OCI-LY7 (cell line): Measurements from ENCODE around the gene WIPF2. TPM values are rescaled to one million over a fixed set of nuclear protein-coding genes. Genes with fewer than 3 reads are reported as not detected.

Experiments used
- BruUV-seq: library from RNA; stranded (reverse); fragments of 400-500 nt; replicated peaks from 2 replicates; lab custom pipeline; 2021; lab: Mats Ljungman, UMichigan
- CTCF ChIA-PET: fragments of 300-600 bp; sonication (Branson Sonifier 250); formaldehyde crosslinking; loops from one replicate; lab custom pipeline; 2022; ENCODE audit warnings: antibody characterized with exemption; ENCODE audit not compliant: unreplicated experiment; lab: Charles Lee
- POLR2A ChIA-PET: fragments of 300-600 bp; sonication (Branson Sonifier 250); formaldehyde crosslinking; loops from one replicate; lab custom pipeline; 2022; ENCODE audit warnings: antibody characterized with exemption; lab: Charles Lee
- DNase-seq: peaks from one replicate; pipeline ENCODE4 v3.0.0-alpha.2; 2015; ENCODE audit warnings: low spot score
- H2AFZ ChIP-seq: fragments of 200-600 bp; sonication (generic), shearing (Covaris generic); 2 replicates; pipeline ENCODE4 v1.6.1; 2014; ENCODE audit warnings: mild to moderate bottlenecking, antibody characterized with exemption, low read length, moderate library complexity
- H3K27ac ChIP-seq: fragments of 200-600 bp; sonication (generic); 2 replicates; pipeline ENCODE4 v1.5.1; 2014; ENCODE audit warnings: mixed run types, low read depth, mild to moderate bottlenecking, moderate library complexity, low read length, inconsistent platforms; ENCODE audit not compliant: poor library complexity, severe bottlenecking
- H3K36me3 ChIP-seq: fragments of 200-600 bp; sonication (generic); 2 replicates; pipeline ENCODE4 v1.6.1; 2014; ENCODE audit warnings: mild to moderate bottlenecking, antibody characterized with exemption, low read length, moderate library complexity, mixed read lengths; ENCODE audit not compliant: insufficient read depth
- H3K4me1 ChIP-seq: fragments of 200-600 bp; sonication (generic); 2 replicates; pipeline ENCODE4 v1.5.1; 2014; ENCODE audit warnings: mild to moderate bottlenecking, low read length; ENCODE audit not compliant: insufficient read depth, poor library complexity, severe bottlenecking
- H3K4me2 ChIP-seq: fragments of 200-600 bp; sonication (generic); 2 replicates; pipeline ENCODE4 v1.6.1; 2014; ENCODE audit warnings: mild to moderate bottlenecking, low read length
- H3K4me3 ChIP-seq: fragments of 200-600 bp; sonication (generic); 2 replicates; pipeline ENCODE4 v1.5.1; 2014; ENCODE audit warnings: mild to moderate bottlenecking, low read depth, low read length; ENCODE audit not compliant: poor library complexity, severe bottlenecking
- H3K79me2 ChIP-seq: fragments of 200-600 bp; sonication (generic); 2 replicates; pipeline ENCODE4 v1.6.1; 2016; ENCODE audit warnings: low read depth, mild to moderate bottlenecking, low read length, moderate library complexity, mixed read lengths; ENCODE audit not compliant: insufficient read depth
- H3K9me2 ChIP-seq: fragments of 200-600 bp; sonication (generic); 2 replicates; pipeline ENCODE4 v1.6.1; 2016; ENCODE audit warnings: mild to moderate bottlenecking, low read length, mixed read lengths; ENCODE audit not compliant: insufficient read depth
- H3K9me3 ChIP-seq: fragments of 200-600 bp; sonication (generic); 2 replicates; pipeline ENCODE4 v1.6.1; 2014; ENCODE audit warnings: mild to moderate bottlenecking, mixed run types, low read length, mixed read lengths
- H4K20me1 ChIP-seq: fragments of 200-600 bp; sonication (generic); 2 replicates; pipeline ENCODE4 v1.6.1; 2014; ENCODE audit warnings: mild to moderate bottlenecking, antibody characterized with exemption, low read length, moderate library complexity, mixed read lengths; ENCODE audit not compliant: insufficient read depth
- CTCF ChIP-seq: fragments of 200-600 bp; sonication (generic); conservative IDR thresholded peaks from 2 replicates; pipeline ENCODE4 v1.5.1; 2014; ENCODE audit warnings: mild to moderate bottlenecking, antibody characterized with exemption, low read length, moderate library complexity, mixed read lengths
- EZH2phosphoT487 ChIP-seq: fragments of 200-600 bp; sonication (generic); IDR thresholded peaks from 2 replicates; pipeline ENCODE4 v1.6.1; 2018; ENCODE audit warnings: low read depth, borderline replicate concordance, mild to moderate bottlenecking, mixed run types, antibody characterized with exemption, low read length, moderate library complexity, mixed read lengths
- intact Hi-C: fragments of 100-400 bp; cut with micrococcal nuclease; formaldehyde crosslinking; loops from one replicate; pipeline ENCODE4 v1.10.0; 2022; ENCODE audit not compliant: unreplicated experiment
- microRNA-seq: library from miRNA; unstranded; fragments of <30 nt; microRNA quantifications from one replicate; pipeline ENCODE4 v1.2.0, GENCODE V29; 2022; ENCODE audit warnings: borderline replicate concordance
- small RNA-seq: library from RNA; depleted of rRNA; stranded (forward); fragments of <200 nt; gene quantifications from one replicate; pipeline ENCODE3, GENCODE V24; 2014
- total RNA-seq, 2 experiments: library from RNA; depleted of rRNA in 1 of 2; stranded (reverse); fragments of >200 nt in 1 of 2; shearing (Covaris generic) in 1 of 2; gene quantifications; 2 replicates each; pipeline ENCODE4 v1.2.3, GENCODE V29; 2014 to 2022

The WIPF2 gene
- total RNA-seq, 2 experiments from 2014 or later: 4.7 to 20.3 TPM

DNA sequence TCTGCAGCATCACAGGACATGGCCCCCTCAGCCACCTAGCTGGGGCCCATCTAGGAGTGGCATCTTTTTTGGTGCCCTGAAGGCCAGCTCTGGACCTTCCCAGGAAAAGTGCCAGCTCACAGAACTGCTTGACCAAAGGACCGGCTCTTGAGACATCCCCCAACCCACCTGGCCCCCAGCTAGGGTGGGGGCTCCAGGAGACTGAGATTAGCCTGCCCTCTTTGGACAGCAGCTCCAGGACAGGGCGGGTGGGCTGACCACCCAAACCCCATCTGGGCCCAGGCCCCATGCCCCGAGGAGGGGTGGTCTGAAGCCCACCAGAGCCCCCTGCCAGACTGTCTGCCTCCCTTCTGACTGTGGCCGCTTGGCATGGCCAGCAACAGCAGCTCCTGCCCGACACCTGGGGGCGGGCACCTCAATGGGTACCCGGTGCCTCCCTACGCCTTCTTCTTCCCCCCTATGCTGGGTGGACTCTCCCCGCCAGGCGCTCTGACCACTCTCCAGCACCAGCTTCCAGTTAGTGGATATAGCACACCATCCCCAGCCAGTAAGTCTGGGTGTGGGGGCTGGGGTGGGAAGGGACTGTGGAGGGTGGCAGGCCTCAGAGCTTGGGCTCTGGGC, 111.9 kb downstream of the WIPF2 start:
- H3K9me2 ChIP-seq: no peaks in the 10 kb centered on the region
- intact Hi-C loops: no loop called here
- no peak overlapping the region for H3K4me2 ChIP-seq
- TF ChIP-seq EZH2phosphoT487 (no peak), CTCF (no peak)
- no TSS peak for BruUV-seq
- no peaks in the 10 kb centered on the region for H3K9me3 ChIP-seq
- no peaks in the 10 kb centered on the region for H3K36me3 ChIP-seq
- H3K27ac ChIP-seq: no peak overlapping the region
- peaks cover 29% of the 10 kb centered on the region for H3K4me1 ChIP-seq
- DNase-seq: no peak
- ChIA-PET POLR2A (no interaction called here), CTCF (no interaction called here)
- H4K20me1 ChIP-seq: peaks cover 7% of the 10 kb centered on the region; the same call in 1 of the 2 replicates
- no peaks in the 10 kb centered on the region for H3K79me2 ChIP-seq
- no peak overlapping the region for H2AFZ ChIP-seq
- no peak overlapping the region for H3K4me3 ChIP-seq

DNA sequence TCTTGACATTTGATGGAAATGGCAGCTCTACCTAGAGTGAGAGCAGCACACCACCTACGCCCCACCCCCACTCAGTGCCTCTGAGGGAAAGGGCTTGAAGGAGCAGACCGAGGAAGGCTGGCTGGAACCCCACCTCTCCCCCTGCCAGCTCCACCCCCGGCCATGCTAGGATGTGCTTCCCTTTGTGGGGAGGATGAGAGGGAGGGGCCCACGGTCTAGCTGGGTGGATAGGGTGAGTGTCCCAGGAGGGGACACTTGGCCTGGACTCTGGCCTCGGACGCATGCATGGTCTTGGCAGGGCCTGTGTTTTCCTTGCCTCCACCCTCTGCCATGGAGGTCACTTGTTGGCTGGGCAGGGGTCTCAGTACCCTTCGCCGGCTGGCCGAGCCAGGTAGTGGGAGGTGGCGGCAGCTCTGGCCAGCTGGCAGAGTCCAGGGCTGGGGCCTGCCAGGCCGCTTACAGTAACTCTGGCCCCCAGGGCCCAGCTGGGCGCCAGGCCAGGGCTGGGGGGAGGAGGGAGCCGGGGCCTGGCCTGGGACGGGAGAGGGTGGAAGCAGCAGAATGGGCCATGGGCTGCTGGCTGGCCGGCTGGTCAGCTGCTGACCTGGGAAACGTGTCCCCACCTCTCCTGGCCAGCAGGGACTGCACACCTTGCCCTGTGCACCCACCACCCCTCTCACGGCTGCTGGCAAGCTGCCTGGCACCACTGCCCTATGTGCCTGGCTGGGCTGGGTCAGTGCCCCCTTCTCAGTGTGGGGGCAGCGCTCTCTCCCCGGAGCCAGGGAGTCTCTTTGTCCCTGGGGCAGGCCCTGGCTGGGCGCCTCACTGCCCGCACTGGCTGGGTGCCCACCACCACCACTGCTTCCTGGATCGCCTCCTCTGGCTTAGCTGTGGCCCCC, 112.9 kb downstream of the WIPF2 start:
- ChIA-PET CTCF (no interaction called here), POLR2A (no interaction called here)
- no peak for DNase-seq
- no peaks in the 10 kb centered on the region for H3K79me2 ChIP-seq
- no peaks in the 10 kb centered on the region for H3K36me3 ChIP-seq
- H3K9me2 ChIP-seq: no peaks in the 10 kb centered on the region
- no peaks in the 10 kb centered on the region for H3K9me3 ChIP-seq
- H3K27ac ChIP-seq: no peak overlapping the region
- no peak overlapping the region for H2AFZ ChIP-seq
- no TSS peak for BruUV-seq
- no peaks in the 10 kb centered on the region for H4K20me1 ChIP-seq
- H3K4me1 ChIP-seq: peaks cover 18% of the 10 kb centered on the region
- H3K4me2 ChIP-seq: no peak overlapping the region
- intact Hi-C loops: no loop called here
- TF ChIP-seq CTCF: no peak
- no peak for TF ChIP-seq EZH2phosphoT487
- no peak overlapping the region for H3K4me3 ChIP-seq

Small RNA genes within 50 kb of the gene (microRNA-seq; reads per million reads assigned to microRNA genes)
- not detected for gene MIR6867

Small RNA genes within 50 kb of the gene (small RNA-seq; reads per million reads assigned to genes)
- not detected for gene MIR6867

Other genes starting within 250 kb of the WIPF2 start
- 149 and 150 TPM in 2 replicates for gene PSMD3, start 238.5 kb upstream of the WIPF2 start, total RNA-seq (2014; rRNA removed; shearing (Covaris generic))
- gene PSMD3, start 238.5 kb upstream of the WIPF2 start, total RNA-seq (2022): 140 and 150 TPM in 2 replicates
- gene CSF3, start 203.9 kb upstream of the WIPF2 start, total RNA-seq (2014; rRNA removed; shearing (Covaris generic)): not detected in 2 replicates
- not detected in 2 replicates for gene CSF3, start 203.9 kb upstream of the WIPF2 start, total RNA-seq (2022)
- 36.3 and 65.9 TPM in 2 replicates for gene MED24, start 164.9 kb upstream of the WIPF2 start, total RNA-seq (2014; rRNA removed; shearing (Covaris generic))
- 103 and 112 TPM in 2 replicates for gene MED24, start 164.9 kb upstream of the WIPF2 start, total RNA-seq (2022)
- gene THRA, start 156.3 kb upstream of the WIPF2 start, total RNA-seq (2014; rRNA removed; shearing (Covaris generic)): 5.4 and 9.3 TPM in 2 replicates
- gene THRA, start 156.3 kb upstream of the WIPF2 start, total RNA-seq (2022): 3.9 and 5.1 TPM in 2 replicates
- gene NR1D1, start 118.7 kb upstream of the WIPF2 start, total RNA-seq (2014; rRNA removed; shearing (Covaris generic)): 1.7 and 2.3 TPM in 2 replicates
- gene NR1D1, start 118.7 kb upstream of the WIPF2 start, total RNA-seq (2022): 7.0 and 8.7 TPM in 2 replicates
- 67.2 and 95.4 TPM in 2 replicates for gene MSL1, start 97.3 kb upstream of the WIPF2 start, total RNA-seq (2014; rRNA removed; shearing (Covaris generic))
- gene MSL1, start 97.3 kb upstream of the WIPF2 start, total RNA-seq (2022): 96.0 and 97.2 TPM in 2 replicates
- 42.6 and 46.9 TPM in 2 replicates for gene CASC3, start 78.8 kb upstream of the WIPF2 start, total RNA-seq (2014; rRNA removed; shearing (Covaris generic))
- 100 and 117 TPM in 2 replicates for gene CASC3, start 78.8 kb upstream of the WIPF2 start, total RNA-seq (2022)
- 2.1 and 4.9 TPM in 2 replicates for gene RAPGEFL1, start 41.8 kb upstream of the WIPF2 start, total RNA-seq (2014; rRNA removed; shearing (Covaris generic))
- 5.2 and 5.8 TPM in 2 replicates for gene RAPGEFL1, start 41.8 kb upstream of the WIPF2 start, total RNA-seq (2022)
- gene CDC6, start 68.6 kb downstream of the WIPF2 start, total RNA-seq (2014; rRNA removed; shearing (Covaris generic)): 72.3 and 75.2 TPM in 2 replicates
- gene CDC6, start 68.6 kb downstream of the WIPF2 start, total RNA-seq (2022): 132 and 156 TPM in 2 replicates
- gene RARA, start 89.9 kb downstream of the WIPF2 start, total RNA-seq (2014; rRNA removed; shearing (Covaris generic)): 3.1 and 5.7 TPM in 2 replicates
- 8.0 and 8.6 TPM in 2 replicates for gene RARA, start 89.9 kb downstream of the WIPF2 start, total RNA-seq (2022)
- gene GJD3, start 145.4 kb downstream of the WIPF2 start, total RNA-seq (2014; rRNA removed; shearing (Covaris generic)): not detected in 2 replicates
- not detected in 2 replicates for gene GJD3, start 145.4 kb downstream of the WIPF2 start, total RNA-seq (2022)
- 293 and 303 TPM in 2 replicates for gene TOP2A, start 198.6 kb downstream of the WIPF2 start, total RNA-seq (2014; rRNA removed; shearing (Covaris generic))
- gene TOP2A, start 198.6 kb downstream of the WIPF2 start, total RNA-seq (2022): 340 and 442 TPM in 2 replicates
- gene IGFBP4, start 224.1 kb downstream of the WIPF2 start, total RNA-seq (2014; rRNA removed; shearing (Covaris generic)): not detected in 2 replicates
- not detected in 2 replicates for gene IGFBP4, start 224.1 kb downstream of the WIPF2 start, total RNA-seq (2022)